Astrocyte (in vitro differentiated cells and primary cell): ENCODE data around the gene MED9. TPM values are rescaled to one million over a fixed set of nuclear protein-coding genes. Genes with fewer than 3 reads are reported as not detected.

Source experiments
- DNase-seq: peaks from one replicate; pipeline ENCODE4 v3.0.0-alpha.2; 2010; ENCODE audit warnings: low read depth
- FAIRE-seq: peaks from 2 replicates; lab custom pipeline; 2011; peaks lifted over from hg19 to GRCh38; lab: Jason Lieb, UNC
- H2AFZ ChIP-seq: 2 replicates; pipeline ENCODE4 v1.6.0; 2012; ENCODE audit warnings: low read depth, low read length, inconsistent platforms
- H3K27ac ChIP-seq: 2 replicates; pipeline ENCODE4 v1.5.1; 2011; ENCODE audit warnings: low read depth, low read length, inconsistent platforms
- H3K27me3 ChIP-seq: 2 replicates; pipeline ENCODE4 v1.6.0; 2011; ENCODE audit warnings: low read length, inconsistent platforms; ENCODE audit not compliant: insufficient read depth
- H3K36me3 ChIP-seq: 2 replicates; pipeline ENCODE4 v1.5.1; 2011; ENCODE audit warnings: low read length, inconsistent platforms; ENCODE audit not compliant: insufficient read depth
- H3K4me1 ChIP-seq: 2 replicates; pipeline ENCODE4 v1.5.1; 2011; ENCODE audit warnings: low read length, inconsistent platforms; ENCODE audit not compliant: insufficient read depth
- H3K4me2 ChIP-seq: 2 replicates; pipeline ENCODE4 v1.6.0; 2012; ENCODE audit warnings: low read length, inconsistent platforms
- H3K4me3 ChIP-seq: 2 replicates; pipeline ENCODE4 v1.5.1; 2011; ENCODE audit warnings: low read depth, mild to moderate bottlenecking, low read length, inconsistent platforms; ENCODE audit not compliant: insufficient read depth
- H3K79me2 ChIP-seq: 2 replicates; pipeline ENCODE4 v1.6.0; 2012; ENCODE audit warnings: mild to moderate bottlenecking, low read length, inconsistent platforms; ENCODE audit not compliant: insufficient read depth
- H3K9ac ChIP-seq: 2 replicates; pipeline ENCODE4 v1.6.0; 2012; ENCODE audit warnings: mild to moderate bottlenecking, low read length, inconsistent platforms
- H3K9me3 ChIP-seq: 2 replicates; pipeline ENCODE4 v1.5.1; 2012; ENCODE audit warnings: low read depth, mild to moderate bottlenecking, low read length, inconsistent platforms; ENCODE audit not compliant: insufficient read depth
- H4K20me1 ChIP-seq: 2 replicates; pipeline ENCODE4 v1.6.0; 2012; ENCODE audit warnings: low read length, inconsistent platforms; ENCODE audit not compliant: insufficient read depth
- H3K27ac Mint-ChIP-seq: one replicate; pipeline ENCODE4 v1.8.0; 2021; ENCODE audit warnings: mild to moderate bottlenecking, mixed read lengths; ENCODE audit not compliant: unreplicated experiment
- H3K27me3 Mint-ChIP-seq: one replicate; pipeline ENCODE4 v1.8.0; 2021; ENCODE audit warnings: low read depth, mixed read lengths; ENCODE audit not compliant: unreplicated experiment
- H3K36me3 Mint-ChIP-seq: one replicate; pipeline ENCODE4 v1.8.0; 2021; ENCODE audit warnings: low read depth, mixed read lengths; ENCODE audit not compliant: unreplicated experiment
- H3K4me1 Mint-ChIP-seq: one replicate; pipeline ENCODE4 v1.8.0; 2021; ENCODE audit warnings: low read depth, mixed read lengths; ENCODE audit not compliant: unreplicated experiment
- H3K4me3 Mint-ChIP-seq: one replicate; pipeline ENCODE4 v1.8.0; 2021; ENCODE audit warnings: mild to moderate bottlenecking, moderate library complexity, mixed read lengths; ENCODE audit not compliant: unreplicated experiment
- H3K9me3 Mint-ChIP-seq: one replicate; pipeline ENCODE4 v1.8.0; 2021; ENCODE audit warnings: mild to moderate bottlenecking, mixed read lengths; ENCODE audit not compliant: unreplicated experiment
- CTCF ChIP-seq: IDR thresholded peaks from 2 replicates; pipeline ENCODE4 v1.5.1; 2011; ENCODE audit warnings: low read depth, mild to moderate bottlenecking, inconsistent platforms, low read length, moderate library complexity; ENCODE audit not compliant: insufficient read depth
- EZH2 ChIP-seq: IDR thresholded peaks from 2 replicates; pipeline ENCODE4 v1.6.1; 2012; ENCODE audit warnings: mild to moderate bottlenecking, low read length, inconsistent platforms; ENCODE audit not compliant: insufficient read depth
- total RNA-seq: library from RNA; stranded (reverse); gene quantifications from 2 replicates; pipeline ENCODE4 v1.2.1, GENCODE V29; 2021

Gene MED9
- total RNA-seq, 1 donor from 2014 or later: 9.4 TPM

- no peak for FAIRE-seq
- Histone ChIP-seq H4K20me1 (no peaks in the 10 kb centered on the region), H3K27ac (peak overlapping the region; percentile 59), H3K9ac (no peak overlapping the region), H3K79me2 (no peaks in the 10 kb centered on the region), H2AFZ (peak overlapping the region; percentile 48), H3K4me3 (no peak overlapping the region), H3K27me3 (no peaks in the 10 kb centered on the region), H3K4me2 (peak overlapping the region; percentile 76), H3K36me3 (no peaks in the 10 kb centered on the region), H3K4me1 (peaks cover 20% of the 10 kb centered on the region), H3K9me3 (no peaks in the 10 kb centered on the region)
- H3K4me3 Mint-ChIP-seq: no peak overlapping the region
- H3K4me1 Mint-ChIP-seq: peaks cover 10% of the 10 kb centered on the region
- DNase-seq: peak; percentile 88
- H3K27ac Mint-ChIP-seq: peak overlapping the region; percentile 41
- no peaks in the 10 kb centered on the region for H3K36me3 Mint-ChIP-seq
- H3K27me3 Mint-ChIP-seq: peaks cover 17% of the 10 kb centered on the region
- H3K9me3 Mint-ChIP-seq: peaks cover 4% of the 10 kb centered on the region
- TF ChIP-seq CTCF: peak; percentile 33
- no peak for TF ChIP-seq EZH2
Observed at GRCh38 chr17:17435323-17435722, 41.5 kb upstream of the MED9 start.

- Histone ChIP-seq H3K79me2 (no peaks in the 10 kb centered on the region), H3K36me3 (no peaks in the 10 kb centered on the region), H4K20me1 (no peaks in the 10 kb centered on the region), H3K27ac (no peak overlapping the region), H3K4me3 (no peak overlapping the region), H3K4me1 (peaks cover 24% of the 10 kb centered on the region), H3K4me2 (no peak overlapping the region), H3K9me3 (no peaks in the 10 kb centered on the region), H3K9ac (no peak overlapping the region), H2AFZ (no peak overlapping the region), H3K27me3 (no peaks in the 10 kb centered on the region)
- H3K27ac Mint-ChIP-seq: no peak overlapping the region
- H3K4me1 Mint-ChIP-seq: peaks cover 10% of the 10 kb centered on the region
- H3K9me3 Mint-ChIP-seq: no peaks in the 10 kb centered on the region
- no peak for FAIRE-seq
- no peak for TF ChIP-seq EZH2
- no peak for TF ChIP-seq CTCF
- no peak for DNase-seq
- no peak overlapping the region for H3K4me3 Mint-ChIP-seq
- no peaks in the 10 kb centered on the region for H3K36me3 Mint-ChIP-seq
- peaks cover 16% of the 10 kb centered on the region for H3K27me3 Mint-ChIP-seq
Observed at GRCh38 chr17:17437461-17437860, 39.3 kb upstream of the MED9 start.

- no peak overlapping the region for H2AFZ ChIP-seq
- no peak for DNase-seq
- no peak for TF ChIP-seq EZH2
- no peak for TF ChIP-seq CTCF
Observed at GRCh38 chr17:17437893-17438292, 38.9 kb upstream of the MED9 start.

More at GRCh38 chr17:17437893-17438292, 38.9 kb upstream of the MED9 start:
- Histone ChIP-seq H3K27ac (no peak overlapping the region), H3K4me2 (no peak overlapping the region), H3K36me3 (no peaks in the 10 kb centered on the region), H3K9me3 (no peaks in the 10 kb centered on the region), H3K9ac (no peak overlapping the region), H4K20me1 (no peaks in the 10 kb centered on the region), H3K27me3 (no peaks in the 10 kb centered on the region), H3K79me2 (no peaks in the 10 kb centered on the region), H3K4me3 (no peak overlapping the region), H3K4me1 (peaks cover 24% of the 10 kb centered on the region)
- Mint-ChIP-seq H3K4me3 (no peak overlapping the region), H3K27ac (no peak overlapping the region), H3K36me3 (no peaks in the 10 kb centered on the region), H3K27me3 (peaks cover 13% of the 10 kb centered on the region), H3K4me1 (peaks cover 10% of the 10 kb centered on the region), H3K9me3 (no peaks in the 10 kb centered on the region)
- FAIRE-seq: no peak
